Sigmoid colon (tissue), 7 donors: Measurements from ENCODE around the gene CLEC7A. TPM values are rescaled to one million over a fixed set of nuclear protein-coding genes. Genes with fewer than 3 reads are reported as not detected.

Experiments used
- DNase-seq: peaks from one replicate; pipeline ENCODE4 v3.0.0-alpha.2; 2019
- H3K27ac ChIP-seq, 4 donors: fragments of 200-600 bp; sonication (generic); one replicate each; pipeline ENCODE4 v1.5.1; 2016 to 2019; ENCODE audit warnings: mild to moderate bottlenecking in 1 of 4
- H3K27me3 ChIP-seq, 3 donors: fragments of 200-600 bp; sonication (generic); one replicate each; pipeline ENCODE4 v1.5.1; 2019; ENCODE audit warnings: mild to moderate bottlenecking in 1 of 3
- H3K36me3 ChIP-seq, 4 donors: fragments of 200-600 bp; sonication (generic); one replicate each; pipeline ENCODE4 v1.5.1; 2016 to 2019
- H3K4me1 ChIP-seq, 4 donors: fragments of 200-600 bp; sonication (generic); one replicate each; pipeline ENCODE4 v1.5.1; 2017 to 2019
- H3K4me3 ChIP-seq, 4 donors: fragments of 200-600 bp; sonication (generic); one replicate each; pipeline ENCODE4 v1.5.1; 2017 to 2019; ENCODE audit warnings: mild to moderate bottlenecking in 2 of 4, moderate library complexity in 1 of 4
- H3K9me3 ChIP-seq, 4 donors: fragments of 200-600 bp in 3 of 4; sonication (generic) in 3 of 4; one replicate each; pipeline versions ENCODE4 v1.5.1 to v1.6.1; 2013 to 2019
- EP300 ChIP-seq, 4 donors: sonication (generic); formaldehyde crosslinking; IDR thresholded peaks; one replicate each; pipeline ENCODE4 v1.6.1; 2017; ENCODE audit warnings: antibody characterized with exemption in 4 of 4
- POLR2A ChIP-seq, 2 donors: fragments of 450-650 bp; IDR thresholded peaks; one replicate each; pipeline ENCODE4 v1.6.1; 2016; ENCODE audit warnings: antibody characterized with exemption in 2 of 2, mild to moderate bottlenecking in 2 of 2, moderate library complexity in 2 of 2
- POLR2AphosphoS5 ChIP-seq, 4 donors: sonication (generic); formaldehyde crosslinking; IDR thresholded peaks; one replicate each; pipeline ENCODE4 v1.6.1; 2017; ENCODE audit warnings: antibody characterized with exemption in 4 of 4
- WGBS, 2 donors: extraction: QIAGEN DNeasy Blood & Tissue Kit; methylation state at CpG; one replicate each; pipeline ENCODE4 v1.1.7; 2013; 5-methylcytosine and 5-hydroxymethylcytosine counted together
- intact Hi-C: fragments of 100-400 bp; cut with DNase I; formaldehyde crosslinking; loops from one replicate; pipeline ENCODE4 v1.15.1; 2023
- polyA plus RNA-seq, 3 donors: library from polyadenylated mRNA; stranded (reverse); fragments of 200-250 nt; gene quantifications; one replicate each; pipeline ENCODE4 v1.2.3, GENCODE V29; 2013
- total RNA-seq, 4 donors: library from RNA; depleted of rRNA; stranded (reverse); fragments of >200 nt; gene quantifications; one replicate each; pipeline ENCODE4 v1.1.0, GENCODE V29; 2016
- TF ChIP-seq, protein P1 (sequence below), 4 experiments: fragments of 450-650 bp in 3 of 4; fragments of 200-600 bp in 1 of 4; IDR thresholded peaks; one replicate each; pipeline ENCODE4 v1.5.1; 2016 to 2019; ENCODE audit warnings: antibody characterized with exemption in 4 of 4, mild to moderate bottlenecking in 3 of 4, moderate library complexity in 2 of 4
- donor health status: healthy with polysubstance abuse.
- donor health status: Bipolar disorder and iron deficiency.
- donor health status: healthy.

The CLEC7A gene
- total and polyA plus RNA-seq, 7 donors = 1.8 to 11.1 (median 8.9) TPM

DNA sequence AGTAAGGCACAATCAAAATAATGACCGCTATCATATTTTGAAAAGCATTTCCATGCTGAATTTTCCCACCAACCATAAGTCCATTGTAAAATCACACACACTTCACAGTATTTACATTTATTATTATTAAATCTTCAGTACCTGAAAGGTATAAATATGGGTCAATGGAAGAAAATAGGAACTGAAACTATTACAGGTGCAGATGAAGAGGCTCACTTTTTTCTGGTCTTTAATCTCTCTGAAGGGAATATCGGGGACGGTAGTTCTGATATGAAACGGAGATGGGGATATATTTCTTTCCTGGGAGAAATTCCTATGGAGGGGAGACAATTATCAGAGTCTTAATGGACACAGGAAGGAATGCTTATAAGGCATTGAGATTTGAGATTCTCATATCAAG, 59.6 kb downstream of the CLEC7A start:
- no peaks in the 10 kb centered on the region for H3K36me3 ChIP-seq
- TF ChIP-seq POLR2AphosphoS5 (IDR thresholded peaks at IDR 0.05) (no peak), EP300 (IDR thresholded peaks at IDR 0.05) (no peak)
- no peak overlapping the region for H3K27ac ChIP-seq
- H3K27me3 ChIP-seq = no peaks in the 10 kb centered on the region
- WGBS, 2 donors = 86 to 97% methylated on average over 4 of the region's 4 CpGs
- no peak for DNase-seq
- intact Hi-C loops = no loop called here
- H3K9me3 ChIP-seq = no peaks in the 10 kb centered on the region
- H3K4me3 ChIP-seq = no peak overlapping the region
- H3K4me1 ChIP-seq = peaks cover 0 to 22% (median 12%) of the 10 kb centered on the region in 4 donors

DNA sequence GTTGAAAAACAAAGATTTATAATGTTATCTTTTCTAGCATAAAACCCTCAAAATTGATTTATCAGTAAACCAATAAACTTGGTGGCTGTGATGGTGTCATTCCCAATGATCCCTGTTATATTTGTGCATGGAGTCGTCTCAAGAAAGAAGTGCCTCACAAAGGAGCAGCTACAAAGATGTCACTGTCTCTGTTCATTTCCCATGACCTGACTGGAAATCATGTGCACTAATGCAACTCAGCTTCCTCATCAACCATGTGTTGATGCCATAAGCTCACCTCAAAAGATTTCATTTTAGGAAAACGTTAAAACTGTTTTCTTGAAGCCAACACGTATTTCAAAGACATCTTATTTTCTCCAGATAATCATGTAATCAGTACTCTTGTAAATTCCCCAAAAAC, 60.0 kb downstream of the CLEC7A start:
- H3K9me3 ChIP-seq = no peaks in the 10 kb centered on the region
- H3K4me3 ChIP-seq = no peak overlapping the region
- 25% methylated on average over 3 of the region's 3 CpGs for WGBS, 2 donors
- no peak overlapping the region for H3K27ac ChIP-seq
- no peaks in the 10 kb centered on the region for H3K36me3 ChIP-seq
- intact Hi-C loops = no loop called here
- TF ChIP-seq POLR2A (IDR thresholded peaks at IDR 0.05) = no peak
- TF ChIP-seq EP300 (IDR thresholded peaks at IDR 0.05) = no peak
- H3K4me1 ChIP-seq = peaks cover 0 to 22% (median 12%) of the 10 kb centered on the region in 4 donors
- H3K27me3 ChIP-seq = no peaks in the 10 kb centered on the region
- no peak for DNase-seq

DNA sequence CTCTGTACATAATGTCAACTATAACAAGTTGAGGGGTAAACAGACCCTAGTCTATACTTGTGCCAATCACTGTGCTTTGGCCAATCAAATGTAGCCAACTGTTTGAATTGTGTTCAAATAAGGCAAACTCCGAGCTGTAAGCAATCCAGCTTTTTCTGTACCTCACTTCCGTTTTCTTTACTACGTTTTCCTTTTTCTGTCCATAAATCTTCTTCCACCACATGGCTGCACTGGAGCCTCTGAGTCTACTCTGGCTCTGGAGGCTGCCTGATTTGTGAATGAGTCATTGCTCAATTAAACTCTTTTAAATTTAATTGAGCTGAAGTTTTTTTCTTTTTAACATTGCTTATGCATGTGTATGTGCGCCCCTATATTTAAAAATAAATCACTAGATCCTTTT, 60.9 kb downstream of the CLEC7A start:
- no peak for TF ChIP-seq POLR2A (IDR thresholded peaks at IDR 0.05)
- TF ChIP-seq, protein P1, sequence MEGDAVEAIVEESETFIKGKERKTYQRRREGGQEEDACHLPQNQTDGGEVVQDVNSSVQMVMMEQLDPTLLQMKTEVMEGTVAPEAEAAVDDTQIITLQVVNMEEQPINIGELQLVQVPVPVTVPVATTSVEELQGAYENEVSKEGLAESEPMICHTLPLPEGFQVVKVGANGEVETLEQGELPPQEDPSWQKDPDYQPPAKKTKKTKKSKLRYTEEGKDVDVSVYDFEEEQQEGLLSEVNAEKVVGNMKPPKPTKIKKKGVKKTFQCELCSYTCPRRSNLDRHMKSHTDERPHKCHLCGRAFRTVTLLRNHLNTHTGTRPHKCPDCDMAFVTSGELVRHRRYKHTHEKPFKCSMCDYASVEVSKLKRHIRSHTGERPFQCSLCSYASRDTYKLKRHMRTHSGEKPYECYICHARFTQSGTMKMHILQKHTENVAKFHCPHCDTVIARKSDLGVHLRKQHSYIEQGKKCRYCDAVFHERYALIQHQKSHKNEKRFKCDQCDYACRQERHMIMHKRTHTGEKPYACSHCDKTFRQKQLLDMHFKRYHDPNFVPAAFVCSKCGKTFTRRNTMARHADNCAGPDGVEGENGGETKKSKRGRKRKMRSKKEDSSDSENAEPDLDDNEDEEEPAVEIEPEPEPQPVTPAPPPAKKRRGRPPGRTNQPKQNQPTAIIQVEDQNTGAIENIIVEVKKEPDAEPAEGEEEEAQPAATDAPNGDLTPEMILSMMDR (IDR thresholded peaks at IDR 0.05) = no peak
- TF ChIP-seq EP300 (IDR thresholded peaks at IDR 0.05) = no peak
- TF ChIP-seq POLR2AphosphoS5 (IDR thresholded peaks at IDR 0.05) = peak in 1 of 4 donors; percentile 22
- Histone ChIP-seq H3K9me3 (no peaks in the 10 kb centered on the region), H3K27me3 (no peaks in the 10 kb centered on the region), H3K27ac (peak overlapping the region in 3 of 4 donors; percentile 55 to 63 (median 62)), H3K36me3 (no peaks in the 10 kb centered on the region), H3K4me1 (peaks cover 0 to 22% (median 12%) of the 10 kb centered on the region in 4 donors), H3K4me3 (no peak overlapping the region)
- intact Hi-C loops = no loop called here
- 39 to 63% methylated on average over 4 of the region's 4 CpGs for WGBS, 2 donors
- DNase-seq = no peak

DNA sequence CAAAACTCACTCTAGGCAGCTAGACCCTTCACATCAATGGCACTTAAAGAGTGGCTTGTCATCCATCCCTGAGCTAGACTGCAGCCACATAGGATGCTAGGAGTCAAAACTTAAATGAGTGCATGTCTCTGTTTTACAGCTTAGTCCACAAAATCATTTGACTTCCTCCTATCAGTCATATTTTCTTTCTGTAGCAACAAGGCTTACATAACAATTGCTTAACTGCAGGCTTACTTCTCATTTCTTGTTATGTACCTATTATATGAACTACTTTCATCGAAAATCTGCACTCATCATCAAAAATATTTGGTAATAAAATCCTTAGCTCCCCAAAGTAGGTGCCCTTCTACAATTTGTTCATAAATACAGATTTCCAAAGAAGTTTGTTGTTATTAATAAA, 61.4 kb downstream of the CLEC7A start:
- no peak for TF ChIP-seq EP300 (IDR thresholded peaks at IDR 0.05)
- no peak for TF ChIP-seq POLR2A (IDR thresholded peaks at IDR 0.05)
- no peak for TF ChIP-seq POLR2AphosphoS5 (IDR thresholded peaks at IDR 0.05)
- TF ChIP-seq, protein P1 (IDR thresholded peaks at IDR 0.05) = no peak
- Histone ChIP-seq H3K36me3 (no peaks in the 10 kb centered on the region), H3K27me3 (no peaks in the 10 kb centered on the region), H3K4me3 (no peak overlapping the region), H3K27ac (peak overlapping the region in 3 of 4 donors; percentile 55 to 63 (median 62)), H3K9me3 (no peaks in the 10 kb centered on the region), H3K4me1 (peaks cover 0 to 22% (median 12%) of the 10 kb centered on the region in 4 donors)
- 40 to 45% methylated on average over 1 of the region's 1 CpG for WGBS, 2 donors
- intact Hi-C loops = no loop called here
- DNase-seq = no peak

DNA sequence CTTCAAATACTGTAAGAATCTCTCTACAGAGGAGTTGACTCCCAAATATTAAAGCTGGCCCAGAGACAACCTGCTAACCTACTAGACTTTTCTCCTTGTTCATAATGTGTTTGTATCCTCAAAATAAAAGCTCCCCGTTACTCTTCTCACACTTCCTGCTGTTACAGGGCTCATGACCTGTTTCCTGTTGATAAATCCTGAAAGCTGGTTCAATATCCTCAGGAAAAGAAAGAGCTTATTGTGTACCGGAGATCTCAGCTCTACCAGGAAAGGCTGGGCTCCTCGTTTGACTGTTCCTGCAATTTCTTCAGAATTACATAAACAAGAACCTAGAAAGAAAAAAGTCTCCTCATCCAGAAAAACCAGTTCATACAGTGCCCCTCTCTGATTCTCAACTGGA, 62.1 kb downstream of the CLEC7A start:
- Histone ChIP-seq H3K36me3 (no peaks in the 10 kb centered on the region), H3K9me3 (no peaks in the 10 kb centered on the region), H3K27me3 (no peaks in the 10 kb centered on the region), H3K4me3 (no peak overlapping the region), H3K27ac (peak overlapping the region in 3 of 4 donors; percentile 55 to 63 (median 62)), H3K4me1 (peaks cover 0 to 22% (median 12%) of the 10 kb centered on the region in 4 donors)
- intact Hi-C loops = no loop called here
- 3 to 16% methylated on average over 3 of the region's 3 CpGs for WGBS, 2 donors
- no peak for DNase-seq
- TF ChIP-seq EP300 (IDR thresholded peaks at IDR 0.05) = peak in 1 of 4 donors; percentile 22
- peak in 1 of 4 donors; percentile 33 for TF ChIP-seq POLR2AphosphoS5 (IDR thresholded peaks at IDR 0.05)
- TF ChIP-seq POLR2A (IDR thresholded peaks at IDR 0.05) = no peak
- TF ChIP-seq, protein P1 (IDR thresholded peaks at IDR 0.05) = no peak

DNA sequence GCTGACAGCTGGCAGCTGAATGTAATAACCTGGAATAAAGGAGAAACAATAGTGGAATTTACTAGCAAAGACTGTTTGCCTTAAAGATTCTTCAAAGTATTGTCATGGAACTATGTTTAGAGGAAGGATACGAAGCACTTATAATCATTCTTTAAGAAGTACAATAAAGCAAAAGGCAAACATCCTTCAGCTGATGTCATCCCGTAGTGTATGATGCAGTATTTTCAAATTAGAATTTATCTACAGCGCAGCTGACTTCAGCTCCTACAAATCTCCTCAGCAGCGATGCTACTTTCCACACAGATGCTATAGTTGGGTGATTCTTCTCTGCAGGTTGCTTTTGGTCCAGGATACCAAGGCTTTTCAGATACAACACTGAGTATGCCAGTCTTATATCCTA, 62.7 kb downstream of the CLEC7A start:
- WGBS, 2 donors = 24 to 58% methylated on average over 4 of the region's 4 CpGs
- H3K4me3 ChIP-seq = no peak overlapping the region
- no peaks in the 10 kb centered on the region for H3K9me3 ChIP-seq
- no peaks in the 10 kb centered on the region for H3K27me3 ChIP-seq
- no peak for DNase-seq
- peak overlapping the region in 3 of 4 donors; percentile 55 to 63 (median 62) for H3K27ac ChIP-seq
- intact Hi-C loops = no loop called here
- no peaks in the 10 kb centered on the region for H3K36me3 ChIP-seq
- H3K4me1 ChIP-seq = peaks cover 0 to 22% (median 12%) of the 10 kb centered on the region in 4 donors
- peak in 1 of 4 donors; percentile 26 for TF ChIP-seq POLR2AphosphoS5 (IDR thresholded peaks at IDR 0.05)
- no peak for TF ChIP-seq POLR2A (IDR thresholded peaks at IDR 0.05)

Other genes with a start within 250 kb of the CLEC7A start
- not detected for gene KLRF2, start 248.7 kb downstream of the CLEC7A start, total RNA-seq
- not detected for gene KLRF2, start 248.7 kb downstream of the CLEC7A start, polyA plus RNA-seq
- not detected for gene CLEC2A, start 197.8 kb downstream of the CLEC7A start, total RNA-seq
- not detected for gene CLEC2A, start 197.8 kb downstream of the CLEC7A start, polyA plus RNA-seq
- gene CLEC12A, start 158.8 kb downstream of the CLEC7A start, total RNA-seq = 1 to 10 TPM in 2 of 4 donors, under 1 TPM in 1, not detected in 1; 0.82 to 8.3 (median 1.4) TPM
- gene CLEC12A, start 158.8 kb downstream of the CLEC7A start, polyA plus RNA-seq = 1 to 10 TPM in 2 of 3 donors, not detected in 1; 2.4 to 2.9 TPM
- not detected for gene CLEC1B, start 131.1 kb downstream of the CLEC7A start, total RNA-seq
- not detected for gene CLEC1B, start 131.1 kb downstream of the CLEC7A start, polyA plus RNA-seq
- gene CLEC12B, start 119.6 kb downstream of the CLEC7A start, total RNA-seq = not detected
- gene CLEC12B, start 119.6 kb downstream of the CLEC7A start, polyA plus RNA-seq = under 1 TPM in 1 of 3 donors, not detected in 2; 0.12 TPM
- gene CLEC9A, start 99.5 kb downstream of the CLEC7A start, total RNA-seq = not detected
- 1 to 10 TPM in 1 of 3 donors, under 1 TPM in 1, not detected in 1; 0.46 to 1.5 TPM for gene CLEC9A, start 99.5 kb downstream of the CLEC7A start, polyA plus RNA-seq
- 1 to 10 TPM; 1.1 to 4.8 (median 2.3) TPM for gene CLEC1A, start 31.2 kb downstream of the CLEC7A start, total RNA-seq
- gene CLEC1A, start 31.2 kb downstream of the CLEC7A start, polyA plus RNA-seq = 1 to 10 TPM in 1 of 3 donors, not detected in 2; 2.0 TPM
- gene OLR1, start 41.9 kb upstream of the CLEC7A start, total RNA-seq = 1 to 10 TPM in 1 of 4 donors, under 1 TPM in 1, not detected in 2; 0.36 to 3.3 TPM
- 1 to 10 TPM in 1 of 3 donors, under 1 TPM in 1, not detected in 1; 0.10 to 1.2 TPM for gene OLR1, start 41.9 kb upstream of the CLEC7A start, polyA plus RNA-seq
- gene TMEM52B, start 48.8 kb upstream of the CLEC7A start, total RNA-seq = not detected
- 1 to 10 TPM in 1 of 3 donors, under 1 TPM in 1, not detected in 1; 0.12 to 1.2 TPM for gene TMEM52B, start 48.8 kb upstream of the CLEC7A start, polyA plus RNA-seq
- 100 to 1,000 TPM in 2 of 4 donors, 10 to 100 TPM in 2; 78.5 to 122 (median 102) TPM for gene GABARAPL1, start 82.7 kb upstream of the CLEC7A start, total RNA-seq
- 10 to 100 TPM; 38.3 to 75.1 (median 54.6) TPM for gene GABARAPL1, start 82.7 kb upstream of the CLEC7A start, polyA plus RNA-seq
- gene KLRD1, start 177.7 kb upstream of the CLEC7A start, total RNA-seq = 1 to 10 TPM in 2 of 4 donors, under 1 TPM in 2; 0.54 to 3.6 (median 1.2) TPM
- 1 to 10 TPM in 1 of 3 donors, under 1 TPM in 1, not detected in 1; 0.60 to 2.5 TPM for gene KLRD1, start 177.7 kb upstream of the CLEC7A start, polyA plus RNA-seq